ENCODE results near the gene PLEKHG4. TPM values are rescaled to one million over a fixed set of nuclear protein-coding genes. Genes with fewer than 3 reads are reported as not detected.

PLEKHG4 gene
- polyA plus RNA-seq, 1 of the 3 experiments (the other 2 are of a cell fraction), result 65.5 TPM

GRCh38 chr16:67256701-67257230, 22.6 kb upstream of the PLEKHG4 start:
- no peak for TF ChIP-seq EP300 (IDR thresholded peaks at IDR 0.05; ENCODE audit: borderline replicate concordance in 1 of 2, low read depth in 1 of 2, low read length in 1 of 2)
- no peak for TF ChIP-seq FOXJ3 (CRISPR knock-in tag; IDR thresholded peaks at IDR 0.05)
- TF ChIP-seq USF2 (IDR thresholded peaks at IDR 0.05; ENCODE audit: borderline replicate concordance, low read depth, low read length), result no peak
- TF ChIP-seq REST (IDR thresholded peaks at IDR 0.05; ENCODE audit: low read depth, low read length), result no peak
- no peak for TF ChIP-seq NFIC (IDR thresholded peaks at IDR 0.05; ENCODE audit: borderline replicate concordance)
- TF ChIP-seq SIN3A (IDR thresholded peaks at IDR 0.05; ENCODE audit: borderline replicate concordance, low read depth, low read length), result no peak
- no peak for TF ChIP-seq TEAD4 (IDR thresholded peaks at IDR 0.05; ENCODE audit: borderline replicate concordance, insufficient read depth)
- no peaks in the 10 kb centered on the region for H3F3A ChIP-seq (replicated peaks; ENCODE audit: insufficient read depth)
- 93% methylated on average over 11 of the region's 11 CpGs for WGBS (ENCODE audit: low lambda C conversion rate)
- no peak overlapping the region for H3K4me2 ChIP-seq
- H2AFZ ChIP-seq (ENCODE audit: low read depth), result no peak overlapping the region
- CTCF ChIA-PET, result interaction anchor here (0.9 kb wide), 1 partner anchor 22 kb away, joined by 4 read pairs; no protein-coding TSS in a partner anchor
- H3K36me3 ChIP-seq (replicated peaks in 1 of 2; ENCODE audit: control insufficient read depth in 1 of 2, insufficient read depth in 2 of 2, low read length in 1 of 2), result no peaks in the 10 kb centered on the region
- POLR2A ChIA-PET, result interaction anchor here (1.0 kb wide), 1 partner anchor 9 kb away, joined by 3 read pairs; no protein-coding TSS in a partner anchor
- H3K27ac ChIP-seq (ENCODE audit: low read depth in 2 of 2, low read length in 1 of 2), result no peak overlapping the region
- no peak overlapping the region for H3K4me3 ChIP-seq (ENCODE audit: low read depth in 2 of 2, low read length in 1 of 2)
- no peaks in the 10 kb centered on the region for H3K9me2 ChIP-seq
- DNase-seq, result no peak
- peaks cover 0 to 14% of the 10 kb centered on the region in 2 experiments; a peak in 1 of 4 replicates for H3K4me1 ChIP-seq (ENCODE audit: control insufficient read depth in 1 of 2, insufficient read depth in 2 of 2, low read depth in 1 of 2, low read length in 1 of 2)
- no peaks in the 10 kb centered on the region for H4K20me1 ChIP-seq (ENCODE audit: insufficient read depth)
- no peaks in the 10 kb centered on the region for H3K27me3 ChIP-seq (ENCODE audit: insufficient read depth)
- no peaks in the 10 kb centered on the region for H3K79me2 ChIP-seq (ENCODE audit: insufficient read depth)
- H3K9ac ChIP-seq, result no peak overlapping the region
- no peaks in the 10 kb centered on the region for H3K9me3 ChIP-seq

GRCh38 chr16:67257486-67258160, 21.7 kb upstream of the PLEKHG4 start:
- no peak overlapping the region for H3K4me2 ChIP-seq
- no peaks in the 10 kb centered on the region for H3K9me2 ChIP-seq
- H3K36me3 ChIP-seq (replicated peaks in 1 of 2; ENCODE audit: control insufficient read depth in 1 of 2, insufficient read depth in 2 of 2, low read length in 1 of 2), result no peaks in the 10 kb centered on the region
- no peaks in the 10 kb centered on the region for H3K9me3 ChIP-seq
- ChIA-PET CTCF (interaction anchor here (1.5 kb wide), 1 partner anchor 9 kb away, joined by 8 read pairs; the partner anchor contains the start of gene SLC9A5), POLR2A (no interaction called here)
- H3K9ac ChIP-seq, result no peak overlapping the region
- H3F3A ChIP-seq (replicated peaks; ENCODE audit: insufficient read depth), result no peaks in the 10 kb centered on the region
- 72% methylated on average over 3 of the region's 4 CpGs for WGBS (ENCODE audit: low lambda C conversion rate)
- H4K20me1 ChIP-seq (ENCODE audit: insufficient read depth), result no peaks in the 10 kb centered on the region
- no peak for DNase-seq
- H3K27ac ChIP-seq (ENCODE audit: low read depth in 2 of 2, low read length in 1 of 2), result no peak overlapping the region
- no peaks in the 10 kb centered on the region for H3K27me3 ChIP-seq (ENCODE audit: insufficient read depth)
- H2AFZ ChIP-seq (ENCODE audit: low read depth), result no peak overlapping the region
- no peak overlapping the region for H3K4me3 ChIP-seq (ENCODE audit: low read depth in 2 of 2, low read length in 1 of 2)
- H3K79me2 ChIP-seq (ENCODE audit: insufficient read depth), result no peaks in the 10 kb centered on the region
- peaks cover 0 to 12% of the 10 kb centered on the region in 2 experiments; a peak in 1 of 4 replicates for H3K4me1 ChIP-seq (ENCODE audit: control insufficient read depth in 1 of 2, insufficient read depth in 2 of 2, low read depth in 1 of 2, low read length in 1 of 2)
- TF ChIP-seq USF1 (IDR thresholded peaks at IDR 0.05; ENCODE audit: borderline replicate concordance, low read depth) (no peak), SMC3 (IDR thresholded peaks at IDR 0.05; ENCODE audit: low read depth, low read length) (no peak), RCOR1 (IDR thresholded peaks at IDR 0.05; ENCODE audit: low read length) (no peak), FOXM1 (IDR thresholded peaks at IDR 0.05; ENCODE audit: low read depth) (no peak), MXI1 (IDR thresholded peaks at IDR 0.05; ENCODE audit: low read depth, low read length) (no peak), TCF12 (IDR thresholded peaks at IDR 0.05) (no peak), POLR2AphosphoS5 (IDR thresholded peaks at IDR 0.05; ENCODE audit: low read depth, low read length) (no peak), FOSL2 (IDR thresholded peaks at IDR 0.05; ENCODE audit: borderline replicate concordance, low read depth) (no peak), TEAD4 (IDR thresholded peaks at IDR 0.05; ENCODE audit: borderline replicate concordance, insufficient read depth) (no peak), EP300 (IDR thresholded peaks at IDR 0.05; ENCODE audit: borderline replicate concordance in 1 of 2, low read depth in 1 of 2, low read length in 1 of 2) (no peak), JUND (IDR thresholded peaks at IDR 0.05) (no peak), RXRA (IDR thresholded peaks at IDR 0.05; ENCODE audit: borderline replicate concordance, low read depth) (no peak), RAD21 (IDR thresholded peaks at IDR 0.05; ENCODE audit: low read length) (no peak), ZBTB33 (IDR thresholded peaks at IDR 0.05; ENCODE audit: borderline replicate concordance, low read depth) (no peak), RFX5 (IDR thresholded peaks at IDR 0.05; ENCODE audit: low read length) (no peak)

Data from SK-N-SH (cell line).